Trophoblast cell (in vitro differentiated cells and primary cell): Measurements from ENCODE around the gene PLEKHG4B.
A peak's percentile ranks its signal among the peaks of the same experiment; 100 is the strongest.

Experiments
- DNase-seq, 2 donors: peaks; one replicate each; pipeline ENCODE4 v3.0.0-alpha.2; 2016
- H2AFZ ChIP-seq: 2 replicates; pipeline ENCODE4 v1.6.1; 2013; ENCODE audit warnings: low read length, moderate library complexity, mild to moderate bottlenecking; ENCODE audit not compliant: insufficient read depth, poor library complexity
- H2AK5ac ChIP-seq: 2 replicates; pipeline ENCODE4 v1.6.1; 2013; ENCODE audit warnings: mild to moderate bottlenecking, low read length
- H2BK120ac ChIP-seq: 2 replicates; pipeline ENCODE4 v1.6.1; 2013; ENCODE audit warnings: low read length, mild to moderate bottlenecking, moderate library complexity; ENCODE audit not compliant: insufficient read depth, poor library complexity
- H2BK12ac ChIP-seq: 2 replicates; pipeline ENCODE4 v1.6.1; 2013; ENCODE audit warnings: mild to moderate bottlenecking, low read length, moderate library complexity
- H2BK5ac ChIP-seq: 2 replicates; pipeline ENCODE4 v1.6.1; 2013; ENCODE audit warnings: low read length, low read depth, moderate library complexity, mild to moderate bottlenecking; ENCODE audit not compliant: poor library complexity
- H3K14ac ChIP-seq: 2 replicates; pipeline ENCODE4 v1.6.1; 2013; ENCODE audit warnings: mild to moderate bottlenecking, low read length
- H3K18ac ChIP-seq: 2 replicates; pipeline ENCODE4 v1.6.1; 2013; ENCODE audit warnings: mild to moderate bottlenecking, low read length
- H3K23ac ChIP-seq: 2 replicates; pipeline ENCODE4 v1.6.1; 2013; ENCODE audit warnings: low read length
- H3K27ac ChIP-seq: 2 replicates; pipeline ENCODE4 v1.5.1; 2013; ENCODE audit warnings: low read depth, mild to moderate bottlenecking, inconsistent platforms, low read length, moderate library complexity
- H3K27me3 ChIP-seq: 2 replicates; pipeline ENCODE4 v1.6.1; 2013; ENCODE audit warnings: inconsistent platforms, mild to moderate bottlenecking, low read length, moderate library complexity; ENCODE audit not compliant: insufficient read depth
- H3K36me3 ChIP-seq, 2 experiments: 1 replicate in 1 of 2; 2 replicates in 1 of 2; pipeline ENCODE4 v1.6.1; 2013; ENCODE audit warnings: low read length in 2 of 2, mild to moderate bottlenecking in 2 of 2, moderate library complexity in 1 of 2; ENCODE audit not compliant: insufficient read depth in 2 of 2, control insufficient read depth in 1 of 2
- H3K4ac ChIP-seq: 2 replicates; pipeline ENCODE4 v1.6.1; 2013; ENCODE audit warnings: low read depth, mild to moderate bottlenecking, low read length, moderate library complexity
- H3K4me1 ChIP-seq, 2 experiments: 1 replicate in 1 of 2; 2 replicates in 1 of 2; pipeline ENCODE4 v1.6.1; 2013; ENCODE audit warnings: low read length in 2 of 2, mild to moderate bottlenecking in 2 of 2, moderate library complexity in 1 of 2; ENCODE audit not compliant: insufficient read depth in 2 of 2, control insufficient read depth in 1 of 2
- H3K4me2 ChIP-seq: 2 replicates; pipeline ENCODE4 v1.6.1; 2013; ENCODE audit warnings: inconsistent platforms, mild to moderate bottlenecking, low read length, moderate library complexity
- H3K4me3 ChIP-seq: 2 replicates; pipeline ENCODE4 v1.5.1; 2013; ENCODE audit warnings: mild to moderate bottlenecking, low read depth, low read length, inconsistent platforms
- H3K79me1 ChIP-seq: one replicate; pipeline ENCODE4 v1.6.1; 2013; ENCODE audit warnings: low read length
- H3K79me2 ChIP-seq: 2 replicates; pipeline ENCODE4 v1.6.1; 2013; ENCODE audit warnings: low read length, mild to moderate bottlenecking; ENCODE audit not compliant: control insufficient read depth, insufficient read depth, poor library complexity
- H3K9ac ChIP-seq: 2 replicates; pipeline ENCODE4 v1.6.1; 2013; ENCODE audit warnings: mild to moderate bottlenecking, low read length
- H3K9me3 ChIP-seq: 2 replicates; pipeline ENCODE4 v1.6.1; 2013; ENCODE audit warnings: low read depth, mild to moderate bottlenecking, control low read depth, inconsistent platforms, low read length; ENCODE audit not compliant: insufficient read depth
- H4K12ac ChIP-seq: 2 replicates; pipeline ENCODE4 v1.6.1; 2013; ENCODE audit warnings: low read depth, mild to moderate bottlenecking, low read length, moderate library complexity
- H4K8ac ChIP-seq: 2 replicates; pipeline ENCODE4 v1.6.1; 2013; ENCODE audit warnings: low read depth, mild to moderate bottlenecking, low read length, moderate library complexity
- H4K91ac ChIP-seq: one replicate; pipeline ENCODE4 v1.6.1; 2013; ENCODE audit warnings: low read depth, mild to moderate bottlenecking, low read length, moderate library complexity
- WGBS: extraction: QIAGEN DNeasy Blood & Tissue Kit; methylation state at CpG from one replicate; pipeline ENCODE4 v1.1.7; 2013; ENCODE audit warnings: missing lambda C conversion rate; ENCODE audit not compliant: insufficient read length, insufficient coverage; ENCODE audit errors: extremely low coverage; 5-methylcytosine and 5-hydroxymethylcytosine counted together

Gene PLEKHG4B

GRCh38 chr5:79821-80220, 12.1 kb upstream of the PLEKHG4B start:
- H3K4me1 ChIP-seq, result peaks cover 28% of the 10 kb centered on the region in 2 experiments

GRCh38 chr5:81391-82021, 10.5 kb upstream of the PLEKHG4B start:
- peaks cover 5% of the 10 kb centered on the region for H3K79me2 ChIP-seq
- peak overlapping the region; percentile 21 for H4K8ac ChIP-seq
- peaks cover 24% of the 10 kb centered on the region for H3K79me1 ChIP-seq
- DNase-seq, result no peak
- H3K27me3 ChIP-seq, result no peaks in the 10 kb centered on the region
- peak overlapping the region; percentile 74 for H2BK5ac ChIP-seq
- H3K4me2 ChIP-seq, result peak overlapping the region; percentile 39
- WGBS, result no CpG with 5 or more reads among the region's 19 CpGs
- peaks cover 28% of the 10 kb centered on the region in 2 experiments for H3K4me1 ChIP-seq
- H3K9me3 ChIP-seq, result peaks cover 2% of the 10 kb centered on the region
- peak overlapping the region; percentile 85 for H3K27ac ChIP-seq
- no peak overlapping the region for H3K4me3 ChIP-seq
- peak overlapping the region; percentile 16 for H2AK5ac ChIP-seq
- H4K91ac ChIP-seq, result peak overlapping the region; percentile 73
- H3K14ac ChIP-seq, result peak overlapping the region; percentile 36
- H3K4ac ChIP-seq, result no peak overlapping the region
- H2BK120ac ChIP-seq, result peak overlapping the region; percentile 70
- H3K18ac ChIP-seq, result peak overlapping the region; percentile 89
- H3K23ac ChIP-seq, result no peak overlapping the region
- H2BK12ac ChIP-seq, result peak overlapping the region; percentile 80
- H3K36me3 ChIP-seq, result no peaks in the 10 kb centered on the region
- no peak overlapping the region for H3K9ac ChIP-seq
- no peak overlapping the region for H4K12ac ChIP-seq
- peak overlapping the region; percentile 15 for H2AFZ ChIP-seq

More at GRCh38 chr5:79821-80220, 12.1 kb upstream of the PLEKHG4B start:
- peaks cover 2% of the 10 kb centered on the region for H3K9me3 ChIP-seq
- H3K36me3 ChIP-seq, result no peaks in the 10 kb centered on the region
- H3K18ac ChIP-seq, result no peak overlapping the region
- no peak overlapping the region for H3K23ac ChIP-seq
- no peak for DNase-seq
- H2AFZ ChIP-seq, result no peak overlapping the region
- peak overlapping the region; percentile 18 for H2BK12ac ChIP-seq
- no peak overlapping the region for H3K14ac ChIP-seq
- H4K8ac ChIP-seq, result no peak overlapping the region
- H4K91ac ChIP-seq, result no peak overlapping the region
- no peak overlapping the region for H2BK5ac ChIP-seq
- peaks cover 5% of the 10 kb centered on the region for H3K79me2 ChIP-seq
- H3K27me3 ChIP-seq, result no peaks in the 10 kb centered on the region
- H2BK120ac ChIP-seq, result no peak overlapping the region
- no CpG with 5 or more reads among the region's 5 CpGs for WGBS
- no peak overlapping the region for H3K27ac ChIP-seq
- peaks cover 24% of the 10 kb centered on the region for H3K79me1 ChIP-seq
- H2AK5ac ChIP-seq, result no peak overlapping the region
- H3K9ac ChIP-seq, result no peak overlapping the region
- H4K12ac ChIP-seq, result no peak overlapping the region
- H3K4me2 ChIP-seq, result no peak overlapping the region
- H3K4ac ChIP-seq, result no peak overlapping the region
- no peak overlapping the region for H3K4me3 ChIP-seq

- peaks cover 2% of the 10 kb centered on the region for H3K9me3 ChIP-seq
- peak overlapping the region; percentile 74 for H2BK5ac ChIP-seq
- no peak overlapping the region for H3K23ac ChIP-seq
- no peak overlapping the region for H3K4ac ChIP-seq
- H3K36me3 ChIP-seq, result no peaks in the 10 kb centered on the region
- H3K4me2 ChIP-seq, result peak overlapping the region; percentile 39
- peak overlapping the region; percentile 89 for H3K18ac ChIP-seq
- peaks cover 24% of the 10 kb centered on the region for H3K79me1 ChIP-seq
- H3K27me3 ChIP-seq, result no peaks in the 10 kb centered on the region
- peak overlapping the region; percentile 85 for H3K27ac ChIP-seq
- no peak overlapping the region for H4K12ac ChIP-seq
- WGBS, result no CpG with 5 or more reads among the region's 9 CpGs
- no peak overlapping the region for H2AFZ ChIP-seq
- peak overlapping the region; percentile 21 for H4K8ac ChIP-seq
- H3K4me1 ChIP-seq, result peaks cover 28% of the 10 kb centered on the region in 2 experiments
- DNase-seq, result peak; percentile 61 to 67
- H4K91ac ChIP-seq, result peak overlapping the region; percentile 73
- peak overlapping the region; percentile 70 for H2BK120ac ChIP-seq
- no peak overlapping the region for H3K9ac ChIP-seq
- H2BK12ac ChIP-seq, result peak overlapping the region; percentile 80
- H3K14ac ChIP-seq, result peak overlapping the region; percentile 36
- H3K4me3 ChIP-seq, result no peak overlapping the region
- peaks cover 5% of the 10 kb centered on the region for H3K79me2 ChIP-seq
- no peak overlapping the region for H2AK5ac ChIP-seq
These were observed 9.9 kb upstream of the PLEKHG4B start for GRCh38 chr5:82097-82496.

GRCh38 chr5:82570-82969, 9.4 kb upstream of the PLEKHG4B start:
- Histone ChIP-seq H3K14ac (no peak overlapping the region), H3K36me3 (no peaks in the 10 kb centered on the region), H3K79me1 (peaks cover 23% of the 10 kb centered on the region), H3K4ac (no peak overlapping the region), H3K4me2 (peak overlapping the region; percentile 37), H4K91ac (peak overlapping the region; percentile 65), H2BK120ac (peak overlapping the region; percentile 55), H3K4me1 (peaks cover 24 to 27% of the 10 kb centered on the region in 2 experiments), H3K9me3 (peaks cover 2% of the 10 kb centered on the region), H3K27me3 (no peaks in the 10 kb centered on the region), H4K8ac (no peak overlapping the region), H3K9ac (no peak overlapping the region), H3K27ac (peak overlapping the region; percentile 73), H3K4me3 (no peak overlapping the region), H3K18ac (no peak overlapping the region), H2AK5ac (no peak overlapping the region), H2BK5ac (peak overlapping the region; percentile 70), H3K79me2 (peaks cover 5% of the 10 kb centered on the region), H3K23ac (no peak overlapping the region), H2AFZ (no peak overlapping the region), H2BK12ac (peak overlapping the region; percentile 51), H4K12ac (no peak overlapping the region)
- no CpG with 5 or more reads among the region's 10 CpGs for WGBS
- no peak for DNase-seq
